H9 (cell line): ENCODE results near the gene RASA3. TPM values are rescaled to one million over a fixed set of nuclear protein-coding genes. Genes with fewer than 3 reads are reported as not detected.

Experiments used
- DNase-seq: peaks from one replicate; pipeline ENCODE4 v3.0.0-alpha.2; 2017
- H2AFZ ChIP-seq: one replicate; pipeline ENCODE4 v1.6.1; 2013; ENCODE audit warnings: mild to moderate bottlenecking, low read length, control low read depth, moderate library complexity
- H2AK5ac ChIP-seq: 2 replicates; pipeline ENCODE4 v1.6.1; 2013; ENCODE audit warnings: low read length, control low read depth, mixed read lengths; ENCODE audit not compliant: insufficient read length
- H2BK120ac ChIP-seq: one replicate; pipeline ENCODE4 v1.6.1; 2013; ENCODE audit warnings: low read depth, mild to moderate bottlenecking, low read length, control low read depth, inconsistent platforms; ENCODE audit not compliant: poor library complexity, severe bottlenecking
- H2BK12ac ChIP-seq: 2 replicates; pipeline ENCODE4 v1.6.1; 2013; ENCODE audit warnings: low read length, control low read depth, mixed read lengths, low read depth; ENCODE audit not compliant: insufficient read length
- H2BK15ac ChIP-seq: 2 replicates; pipeline ENCODE4 v1.6.1; 2013; ENCODE audit warnings: low read depth, low read length, control low read depth
- H2BK20ac ChIP-seq: one replicate; pipeline ENCODE4 v1.6.1; 2013; ENCODE audit warnings: low read depth, mild to moderate bottlenecking, low read length, control low read depth, inconsistent platforms; ENCODE audit not compliant: poor library complexity, severe bottlenecking
- H2BK5ac ChIP-seq: 2 replicates; pipeline ENCODE4 v1.6.1; 2013; ENCODE audit warnings: low read length, control low read depth, mixed read lengths; ENCODE audit not compliant: insufficient read length
- H3K14ac ChIP-seq: 2 replicates; pipeline ENCODE4 v1.6.1; 2013; ENCODE audit warnings: low read length, control low read depth; ENCODE audit not compliant: insufficient read depth
- H3K18ac ChIP-seq: 2 replicates; pipeline ENCODE4 v1.6.1; 2013; ENCODE audit warnings: low read depth, mild to moderate bottlenecking, mixed read lengths, low read length, control low read depth; ENCODE audit not compliant: insufficient read length
- H3K23ac ChIP-seq: 2 replicates; pipeline ENCODE4 v1.6.1; 2013; ENCODE audit warnings: low read length, control low read depth, mixed read lengths, low read depth; ENCODE audit not compliant: insufficient read length
- H3K23me2 ChIP-seq: 2 replicates; pipeline ENCODE4 v1.6.1; 2013; ENCODE audit warnings: low read depth, mild to moderate bottlenecking, mixed read lengths, low read length, control low read depth; ENCODE audit not compliant: insufficient read length, poor library complexity, severe bottlenecking
- H3K27ac ChIP-seq: 2 replicates; pipeline ENCODE4 v1.5.1; 2013; ENCODE audit warnings: low read length, control low read depth, mixed read lengths, low read depth; ENCODE audit not compliant: insufficient read length
- H3K27me3 ChIP-seq: 2 replicates; pipeline ENCODE4 v1.6.1; 2013; ENCODE audit warnings: low read length, control low read depth, inconsistent platforms; ENCODE audit not compliant: insufficient read depth
- H3K4ac ChIP-seq: 2 replicates; pipeline ENCODE4 v1.6.1; 2013; ENCODE audit warnings: low read depth, mild to moderate bottlenecking, control low read depth, inconsistent platforms, low read length, moderate library complexity
- H3K4me1 ChIP-seq: 2 replicates; pipeline ENCODE4 v1.6.1; 2013; ENCODE audit warnings: low read length, control low read depth, inconsistent platforms; ENCODE audit not compliant: insufficient read depth
- H3K4me2 ChIP-seq: 2 replicates; pipeline ENCODE4 v1.6.1; 2013; ENCODE audit warnings: low read length, control low read depth, mixed read lengths; ENCODE audit not compliant: insufficient read length, insufficient read depth
- H3K56ac ChIP-seq: 2 replicates; pipeline ENCODE4 v1.6.1; 2013; ENCODE audit warnings: low read depth, mild to moderate bottlenecking, mixed read lengths, low read length, control low read depth; ENCODE audit not compliant: insufficient read length
- H3K79me1 ChIP-seq: 2 replicates; pipeline ENCODE4 v1.6.1; 2013; ENCODE audit warnings: low read depth, mild to moderate bottlenecking, moderate library complexity, low read length, control low read depth, inconsistent platforms; ENCODE audit not compliant: insufficient read depth, poor library complexity, severe bottlenecking
- H3K79me2 ChIP-seq: 2 replicates; pipeline ENCODE4 v1.6.1; 2013; ENCODE audit warnings: low read length, control low read depth, inconsistent platforms; ENCODE audit not compliant: insufficient read depth
- H3K9ac ChIP-seq: 2 replicates; pipeline ENCODE4 v1.6.1; 2013; ENCODE audit warnings: low read length, control low read depth, mixed read lengths; ENCODE audit not compliant: insufficient read length; ENCODE audit errors: extremely low read depth
- H3K9me3 ChIP-seq: one replicate; pipeline ENCODE4 v1.6.1; 2013; ENCODE audit warnings: low read depth, low read length, inconsistent platforms; ENCODE audit not compliant: control insufficient read depth
- H3T11ph ChIP-seq: one replicate; pipeline ENCODE4 v1.6.1; 2013; ENCODE audit warnings: mild to moderate bottlenecking, low read length, control low read depth, inconsistent platforms
- H4K20me1 ChIP-seq: one replicate; pipeline ENCODE4 v1.6.1; 2013; ENCODE audit not compliant: control insufficient read depth, insufficient read length, insufficient read depth
- H4K5ac ChIP-seq: 2 replicates; pipeline ENCODE4 v1.6.1; 2013; ENCODE audit warnings: low read depth, mild to moderate bottlenecking, mixed read lengths, low read length, control low read depth; ENCODE audit not compliant: insufficient read length
- H4K8ac ChIP-seq: replicated peaks from 2 replicates; pipeline ENCODE4 v1.6.1; 2013; ENCODE audit warnings: low read length, control low read depth, mixed read lengths, low read depth; ENCODE audit not compliant: insufficient read length
- H4K91ac ChIP-seq: 2 replicates; pipeline ENCODE4 v1.6.1; 2013; ENCODE audit warnings: low read depth, mild to moderate bottlenecking, moderate library complexity, mixed read lengths, low read length, control low read depth; ENCODE audit not compliant: insufficient read length
- H3K27ac Mint-ChIP-seq, 3 experiments: 2 replicates in 2 of 3; 3 replicates in 1 of 3; pipeline ENCODE4 v1.8.0; 2020 to 2021; ENCODE audit warnings: mixed read lengths in 3 of 3, mild to moderate bottlenecking in 1 of 3, moderate library complexity in 1 of 3
- H3K27me3 Mint-ChIP-seq: 2 replicates; pipeline ENCODE4 v1.8.0; 2021; ENCODE audit warnings: low read depth, mild to moderate bottlenecking, moderate library complexity, mixed read lengths
- H3K36me3 Mint-ChIP-seq, 3 experiments: 2 replicates in 2 of 3; 3 replicates in 1 of 3; pipeline ENCODE4 v1.8.0; 2020 to 2021; ENCODE audit warnings: low read depth in 3 of 3, mixed read lengths in 3 of 3; ENCODE audit not compliant: insufficient read depth in 1 of 3
- H3K4me1 Mint-ChIP-seq, 2 experiments: 2 replicates each; pipeline ENCODE4 v1.8.0; 2020; ENCODE audit warnings: mixed read lengths in 2 of 2
- H3K4me3 Mint-ChIP-seq, 2 experiments: 2 replicates in 1 of 2; 3 replicates in 1 of 2; pipeline ENCODE4 v1.8.0; 2020 to 2021; ENCODE audit warnings: mild to moderate bottlenecking in 2 of 2, mixed read lengths in 2 of 2, moderate library complexity in 1 of 2
- H3K9me3 Mint-ChIP-seq, 2 experiments: 2 replicates in 1 of 2; 3 replicates in 1 of 2; pipeline ENCODE4 v1.8.0; 2020; ENCODE audit warnings: mild to moderate bottlenecking in 2 of 2, mixed read lengths in 2 of 2, moderate library complexity in 1 of 2
- CTCF ChIP-seq: fragments of 200-600 bp; sonication (generic); conservative IDR thresholded peaks from 3 replicates; pipeline ENCODE4 v1.8.0; 2021; ENCODE audit warnings: antibody characterized with exemption, mild to moderate bottlenecking
- WGBS: extraction: QIAGEN DNeasy Blood & Tissue Kit; methylation state at CpG from one replicate; pipeline ENCODE4 v1.1.7; 2013; ENCODE audit warnings: missing lambda C conversion rate, low lambda C conversion rate, mixed read lengths; ENCODE audit not compliant: insufficient read length; ENCODE audit errors: extremely low coverage; 5-methylcytosine and 5-hydroxymethylcytosine counted together
- total RNA-seq: library from RNA; stranded (reverse); gene quantifications from 2 replicates; pipeline ENCODE4 v1.2.1, GENCODE V29; 2021

Gene RASA3
- total RNA-seq, 1 experiment from 2014 or later, result 12.3 TPM

- Histone ChIP-seq H3K23me2 (no peaks in the 10 kb centered on the region), H3K4me1 (no peaks in the 10 kb centered on the region), H3K9ac (no peak overlapping the region), H3K4me2 (no peak overlapping the region), H3K23ac (no peak overlapping the region), H3K14ac (no peak overlapping the region), H3K79me1 (no peaks in the 10 kb centered on the region), H2BK120ac (no peak overlapping the region), H3K4ac (no peak overlapping the region), H3K27me3 (no peaks in the 10 kb centered on the region), H4K8ac (no peak overlapping the region), H4K20me1 (no peaks in the 10 kb centered on the region), H2AK5ac (no peak overlapping the region), H2BK20ac (no peak overlapping the region), H3K79me2 (no peaks in the 10 kb centered on the region), H2BK12ac (no peak overlapping the region), H4K91ac (no peak overlapping the region), H2AFZ (no peak overlapping the region), H2BK5ac (no peak overlapping the region), H3K18ac (no peak overlapping the region), H4K5ac (no peak overlapping the region), H3K27ac (no peak overlapping the region), H3K56ac (no peak overlapping the region), H3T11ph (no peak overlapping the region), H2BK15ac (no peak overlapping the region), H3K9me3 (no peaks in the 10 kb centered on the region)
- no peak for TF ChIP-seq CTCF
- WGBS, result no CpG with 5 or more reads among the region's 40 CpGs
- Mint-ChIP-seq H3K9me3 (peaks cover 4 to 5% of the 10 kb centered on the region in 2 experiments; a peak in 4 of 5 replicates), H3K27ac (no peak overlapping the region), H3K27me3 (no peaks in the 10 kb centered on the region), H3K4me1 (peaks cover 15 to 27% of the 10 kb centered on the region in 2 experiments), H3K36me3 (peaks cover 4 to 9% (median 7%) of the 10 kb centered on the region in 3 experiments; a peak in 6 of 7 replicates), H3K4me3 (no peak overlapping the region)
- no peak for DNase-seq
Observed at GRCh38 chr13:114070098-114070799, 62.2 kb downstream of the RASA3 start.
